C1 segment of cervical spinal cord (tissue), 14 donors: Measurements from ENCODE around the gene ACVR1.
"Not testable (repeated sequence)": the region's sequence is repeated elsewhere in the genome, so short reads cannot be mapped to it uniquely, and the experiment has no call there.

Experiments used
- DNase-seq, 14 donors: peaks; one replicate each; lab custom pipeline; 2025; lab: John Stamatoyannopoulos, UW

The ACVR1 gene

GRCh38 chr2:157830696-157831570 lies 45.2 kb downstream of the ACVR1 start:
- no peak for DNase-seq

GRCh38 chr2:157830266-157830665 lies 45.9 kb downstream of the ACVR1 start:
- no peak for DNase-seq

- DNase-seq = no peak
These were observed 48.8 kb downstream of the ACVR1 start for GRCh38 chr2:157827377-157827776.

DNA sequence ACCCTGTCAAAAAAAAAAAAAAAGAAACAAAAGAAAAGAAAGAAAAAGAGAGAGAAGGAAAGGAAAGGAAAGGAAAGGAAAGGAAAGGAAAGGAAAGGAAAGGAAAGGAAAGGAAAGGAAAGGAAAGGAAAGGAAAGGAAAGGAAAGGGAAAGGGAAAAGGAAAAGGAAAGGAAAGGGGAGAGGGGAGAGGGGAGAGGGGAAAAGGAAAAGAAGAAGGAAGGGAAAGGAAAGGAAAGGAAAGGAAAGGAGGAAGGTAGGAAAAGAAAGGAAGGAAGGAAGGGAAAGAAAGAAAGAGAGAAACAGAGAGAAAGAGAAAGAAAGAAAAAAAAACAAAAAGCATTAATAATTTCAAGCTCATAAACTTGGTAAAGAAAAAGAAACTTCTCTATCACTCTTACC lies 49.5 kb downstream of the ACVR1 start:
- DNase-seq = not testable (repeated sequence)

DNA sequence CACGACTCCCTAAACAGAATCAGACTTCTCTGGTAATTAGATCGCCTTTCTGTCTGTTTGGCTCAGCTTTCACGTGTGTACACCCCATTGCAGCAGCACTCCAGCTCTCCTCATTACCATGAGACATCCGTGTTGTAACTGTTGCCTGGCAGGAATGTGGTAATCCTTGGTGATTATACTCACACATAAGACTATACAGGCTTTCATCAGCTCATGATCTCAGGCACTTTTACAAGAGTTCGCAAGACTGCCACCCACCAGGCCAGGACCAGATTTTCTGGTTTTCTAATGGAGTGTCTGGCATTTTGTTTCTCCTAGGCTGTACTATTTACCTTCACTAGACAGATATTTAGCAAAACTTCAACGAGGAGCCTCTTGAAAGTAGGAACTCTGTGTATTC lies 50.2 kb downstream of the ACVR1 start:
- DNase-seq = no peak

GRCh38 chr2:157822993-157823392 lies 53.1 kb downstream of the ACVR1 start:
- DNase-seq = no peak

DNA sequence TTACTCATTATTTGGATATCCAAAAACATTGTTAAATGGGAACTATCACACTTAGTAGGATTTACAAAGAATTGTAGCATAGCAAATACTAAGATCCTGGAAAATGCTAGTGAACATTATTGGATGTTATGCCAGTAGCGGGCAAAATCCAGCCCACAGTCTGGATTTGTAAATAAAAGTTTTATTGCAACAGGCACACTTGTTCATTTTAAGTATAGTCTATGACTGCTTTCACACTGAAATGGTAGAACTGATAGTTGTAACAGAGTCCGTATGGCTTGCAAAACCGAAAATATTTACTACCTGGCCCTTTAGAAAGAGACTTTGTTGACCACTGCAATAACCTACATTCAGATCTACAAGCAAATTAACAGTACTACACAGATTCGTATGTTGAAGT lies 53.6 kb downstream of the ACVR1 start:
- no peak for DNase-seq

- no peak for DNase-seq
These were observed 54.5 kb downstream of the ACVR1 start for GRCh38 chr2:157821519-157822131.

DNA sequence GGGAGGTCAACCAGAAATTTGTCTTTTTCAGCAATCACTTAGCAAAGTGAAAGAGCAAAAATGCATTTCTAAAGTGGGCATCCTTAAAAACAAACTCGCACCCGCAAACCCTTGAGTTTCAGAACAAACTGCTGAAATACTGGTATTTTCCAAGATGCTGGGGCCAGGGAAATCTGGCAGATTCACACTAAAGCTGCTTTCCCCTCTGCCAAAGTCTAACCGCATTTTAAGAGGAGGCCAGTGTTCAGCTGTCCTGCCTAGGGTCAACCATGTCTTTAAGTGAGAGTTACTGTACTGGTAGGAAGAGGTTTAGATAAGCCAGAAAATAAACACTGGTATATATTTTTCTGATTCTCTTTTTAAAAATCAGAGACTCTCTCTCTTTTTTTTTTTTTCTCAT lies 55.9 kb downstream of the ACVR1 start:
- no peak for DNase-seq

- no peak for DNase-seq
These were observed 56.4 kb downstream of the ACVR1 start for GRCh38 chr2:157819761-157820160.

DNA sequence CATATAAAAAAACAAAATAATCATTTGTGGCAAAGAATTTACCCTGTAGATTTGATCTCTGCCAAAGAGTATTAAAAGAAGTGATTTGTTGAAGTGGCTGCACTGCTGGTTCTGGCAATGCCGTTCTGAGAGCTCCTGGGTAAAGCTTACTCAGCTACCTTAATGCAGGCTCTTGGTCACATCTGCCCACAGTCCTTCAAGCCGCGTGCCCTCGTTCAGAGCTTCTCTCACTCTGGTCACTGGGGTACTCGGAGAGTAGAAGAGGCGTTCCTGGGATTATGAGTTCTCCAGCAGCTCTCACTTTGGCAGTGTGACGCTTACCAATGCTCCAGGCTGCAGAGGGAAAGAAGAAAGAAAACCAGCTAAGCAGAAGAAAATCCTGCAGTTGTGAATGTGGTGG lies 57.9 kb downstream of the ACVR1 start:
- no peak for DNase-seq

GRCh38 chr2:157815421-157815820 lies 60.7 kb downstream of the ACVR1 start:
- DNase-seq = no peak

DNA sequence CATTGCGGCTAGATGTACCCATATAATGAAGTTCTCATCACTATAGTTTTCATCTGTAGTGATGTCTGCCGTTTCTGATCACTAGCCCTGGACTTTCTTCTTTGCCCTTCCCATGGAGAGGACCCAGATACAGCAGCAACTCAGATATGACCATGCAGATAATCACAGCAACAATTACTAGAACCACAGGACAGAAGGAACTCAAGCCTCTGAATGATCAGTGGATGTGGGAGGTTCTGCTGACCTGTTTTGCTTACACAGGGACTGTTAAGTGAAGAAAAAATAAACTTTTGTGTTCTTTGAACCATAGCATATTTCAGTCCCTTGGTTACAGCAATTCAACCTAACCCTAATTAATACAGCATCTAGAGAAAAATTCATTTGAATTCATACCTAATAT lies 62.7 kb downstream of the ACVR1 start:
- DNase-seq = no peak

GRCh38 chr2:157810037-157810436 lies 66.1 kb downstream of the ACVR1 start:
- DNase-seq = no peak

DNA sequence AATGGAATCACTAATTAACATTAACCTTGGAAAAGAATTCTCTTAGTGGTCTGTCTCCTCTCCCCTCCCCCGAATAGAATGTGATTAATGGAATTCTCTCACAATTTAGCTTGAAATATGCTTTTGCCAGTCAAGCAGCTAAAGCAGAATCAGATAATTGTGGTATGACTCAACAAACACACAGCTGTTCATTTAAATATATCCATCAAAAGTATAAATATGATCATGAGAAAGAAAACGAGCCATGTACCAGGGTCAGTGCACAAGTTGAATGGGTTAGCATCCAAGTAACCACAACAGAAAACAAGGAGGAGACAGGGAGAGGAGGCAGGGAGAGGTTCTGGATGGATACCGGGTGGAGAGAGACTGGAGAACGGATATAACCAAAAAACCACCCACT lies 66.9 kb downstream of the ACVR1 start:
- no peak for DNase-seq

DNA sequence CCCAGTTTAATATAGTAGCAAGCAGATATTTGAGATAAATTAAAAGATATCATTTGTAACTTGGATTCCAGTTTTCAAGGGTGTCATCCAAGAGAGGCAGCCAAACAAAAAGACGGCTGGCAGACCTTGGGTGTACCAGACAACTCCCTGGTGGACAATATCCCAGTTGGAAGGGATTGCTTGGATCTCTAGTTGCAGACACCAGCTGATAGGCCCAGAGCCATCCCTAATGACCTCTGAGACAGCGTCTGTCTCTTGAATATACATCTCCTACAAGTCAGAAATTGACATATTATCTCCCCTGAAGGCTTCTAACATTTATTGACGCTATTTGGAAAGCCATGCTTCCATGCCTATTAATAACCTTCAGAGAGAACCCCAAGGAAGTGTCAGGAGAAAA lies 67.7 kb downstream of the ACVR1 start:
- no peak for DNase-seq

GRCh38 chr2:157806426-157807077 lies 69.6 kb downstream of the ACVR1 start:
- no peak for DNase-seq

DNA sequence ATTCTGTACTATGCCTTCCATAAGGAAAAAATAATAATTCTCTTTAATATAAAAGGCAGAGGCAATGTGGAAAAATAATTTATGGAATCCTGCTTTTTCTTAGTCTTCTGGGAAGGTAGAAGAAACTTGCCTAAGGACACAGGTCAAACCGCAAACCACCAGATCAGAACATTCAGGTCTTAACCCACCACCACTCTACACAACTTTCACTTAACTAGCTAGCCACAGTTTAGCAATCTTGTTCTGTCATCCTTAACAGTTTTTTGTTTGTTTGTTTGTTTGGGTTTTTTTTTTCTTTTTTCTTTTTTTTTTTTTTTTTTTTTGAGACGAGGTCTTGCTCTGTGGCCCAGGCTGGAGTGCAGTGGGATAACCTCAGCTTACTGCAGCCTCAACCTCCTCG lies 70.6 kb downstream of the ACVR1 start:
- DNase-seq = no peak

DNA sequence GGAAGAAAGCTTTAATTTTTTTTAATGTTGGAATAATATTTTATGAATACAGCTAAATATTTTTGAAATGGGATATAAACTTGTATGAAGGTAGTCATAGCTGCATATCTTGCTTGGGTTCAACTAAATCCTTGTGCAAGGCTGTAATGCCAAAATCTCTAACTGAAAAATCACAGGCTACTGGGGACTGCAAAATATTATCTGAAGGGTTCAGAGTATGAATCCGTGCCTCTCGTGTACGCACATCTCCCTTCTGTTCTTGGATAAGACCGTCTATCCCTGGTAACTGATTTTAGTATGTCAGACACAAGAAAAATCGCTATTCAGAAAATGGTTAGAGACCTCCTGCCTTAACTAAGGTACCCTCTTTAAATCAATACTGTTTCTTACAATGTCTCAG lies 71.8 kb downstream of the ACVR1 start:
- no peak for DNase-seq

DNA sequence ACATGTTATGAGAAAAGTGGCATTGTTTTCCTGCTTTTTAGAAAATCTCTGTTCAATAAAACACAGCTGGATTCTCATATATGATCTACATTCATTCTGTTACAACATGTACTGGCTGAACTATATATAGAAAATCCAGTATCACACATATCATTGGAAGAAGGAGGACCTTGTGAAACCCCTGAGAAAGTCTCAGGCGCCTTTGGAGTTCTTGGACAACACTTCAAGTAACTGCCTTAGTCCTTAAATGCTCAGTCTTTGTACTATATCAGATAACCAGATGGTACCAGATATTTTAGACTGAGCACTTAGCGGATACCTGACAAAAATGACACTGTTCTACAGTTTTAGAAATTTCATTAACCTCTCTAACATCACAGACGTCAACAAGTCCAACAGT lies 72.2 kb downstream of the ACVR1 start:
- no peak for DNase-seq

DNA sequence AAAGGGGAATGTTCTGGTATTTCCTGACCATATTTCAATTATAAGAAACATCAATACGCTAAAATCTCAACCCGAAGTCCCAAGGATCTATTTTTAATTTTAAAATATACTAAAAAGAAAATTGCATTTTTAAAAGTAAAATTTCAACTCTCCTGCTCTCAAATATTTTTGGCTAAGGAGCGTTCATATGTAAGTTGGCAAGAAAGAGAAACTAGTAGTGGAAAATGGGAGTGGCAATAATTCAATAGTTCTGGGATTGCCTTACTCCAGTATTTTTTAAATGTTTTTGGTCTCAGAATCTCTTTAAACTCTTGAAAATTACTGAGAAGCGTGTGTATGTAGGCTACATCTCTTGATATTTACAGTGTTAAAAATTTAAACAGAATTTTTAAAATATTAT lies 72.7 kb downstream of the ACVR1 start:
- DNase-seq = no peak

DNA sequence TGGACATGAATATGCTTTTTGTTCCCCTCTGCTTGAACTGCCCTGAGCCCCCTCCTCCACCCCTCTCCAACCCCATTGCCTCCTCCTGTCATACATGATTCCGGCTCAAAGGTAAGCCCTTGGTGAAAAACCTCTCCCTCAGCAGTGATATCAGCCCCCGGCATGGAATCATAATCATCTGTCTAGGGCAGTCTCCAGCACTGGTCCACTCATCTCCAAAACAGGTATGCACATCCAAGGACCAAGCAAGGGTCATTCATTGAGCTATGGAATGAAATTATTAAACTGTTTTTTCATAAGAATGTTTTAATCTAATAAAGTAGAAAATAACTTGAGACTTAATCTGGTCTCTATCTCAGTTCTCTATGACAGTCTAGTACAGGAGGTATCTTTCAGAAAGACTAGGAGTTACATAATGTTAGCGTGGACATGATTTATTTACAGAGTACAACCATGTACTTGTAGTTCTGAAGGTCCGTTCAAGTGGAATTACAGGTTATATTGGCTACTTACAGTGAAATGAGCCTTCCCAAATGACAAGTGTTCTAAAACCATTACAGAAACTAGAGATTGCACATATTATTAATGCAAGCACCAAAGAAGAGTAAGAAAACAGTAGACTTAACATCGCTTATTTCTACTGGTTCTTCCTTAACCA lies 75.2 kb downstream of the ACVR1 start:
- no peak for DNase-seq
